Liver (tissue), 9 donors: Measurements from ENCODE around the gene RTN4. TPM values are rescaled to one million over a fixed set of nuclear protein-coding genes. Genes with fewer than 3 reads are reported as not detected.

Experiments used
- DNase-seq: peaks from one replicate; pipeline ENCODE4 v3.0.0-alpha.2; 2017; ENCODE audit warnings: low spot score
- H3K27ac ChIP-seq, 2 donors: one replicate each; pipeline ENCODE4 v1.7.0; 2013; ENCODE audit warnings: inconsistent platforms in 2 of 2, low read length in 2 of 2, control low read depth in 1 of 2, low read depth in 1 of 2, mild to moderate bottlenecking in 1 of 2
- H3K27me3 ChIP-seq, 4 donors: one replicate each; pipeline versions ENCODE4 v1.6.1 to v1.7.0; 2013; ENCODE audit warnings: low read length in 3 of 4, inconsistent platforms in 1 of 4, mild to moderate bottlenecking in 1 of 4, moderate library complexity in 1 of 4; ENCODE audit not compliant: control insufficient read depth in 4 of 4, insufficient read depth in 4 of 4
- H3K36me3 ChIP-seq, 4 donors: one replicate each; pipeline versions ENCODE4 v1.6.1 to v1.7.0; 2013; ENCODE audit warnings: low read length in 3 of 4, mild to moderate bottlenecking in 3 of 4, low read depth in 1 of 4, moderate library complexity in 1 of 4; ENCODE audit not compliant: control insufficient read depth in 4 of 4, insufficient read depth in 3 of 4
- H3K4me1 ChIP-seq, 4 donors: one replicate each; pipeline versions ENCODE4 v1.6.1 to v1.7.0; 2013; ENCODE audit warnings: low read length in 3 of 4, mild to moderate bottlenecking in 3 of 4, moderate library complexity in 1 of 4; ENCODE audit not compliant: control insufficient read depth in 4 of 4, insufficient read depth in 4 of 4
- H3K4me3 ChIP-seq, 3 donors: one replicate each; pipeline versions ENCODE4 v1.6.1 to v1.7.0; 2013; ENCODE audit warnings: low read length in 3 of 3, control low read depth in 1 of 3, low read depth in 1 of 3, mild to moderate bottlenecking in 1 of 3
- H3K9ac ChIP-seq, 2 donors: one replicate each; pipeline ENCODE4 v1.7.0; 2013; ENCODE audit warnings: low read length in 2 of 2, mild to moderate bottlenecking in 2 of 2, moderate library complexity in 2 of 2, control low read depth in 1 of 2, low read depth in 1 of 2
- H3K9me3 ChIP-seq, 4 donors: one replicate each; pipeline versions ENCODE4 v1.6.1 to v1.7.0; 2013; ENCODE audit warnings: low read length in 3 of 4; ENCODE audit not compliant: control insufficient read depth in 4 of 4
- CTCF ChIP-seq: fragments of 150-350 bp; IDR thresholded peaks from 2 replicates; pipeline ENCODE4 v1.5.1; 2017; ENCODE audit warnings: improper control_type of control experiment, low read depth, low read length; ENCODE audit not compliant: missing input control
- HNF4A ChIP-seq, 2 donors: conservative IDR thresholded peaks; 2 replicates each; pipeline ENCODE4 v1.6.1; 2016; ENCODE audit warnings: antibody characterized with exemption in 2 of 2, mild to moderate bottlenecking in 2 of 2
- HNF4G ChIP-seq: IDR thresholded peaks from 2 replicates; pipeline ENCODE4 v1.6.1; 2016; ENCODE audit warnings: antibody characterized with exemption
- MAX ChIP-seq: IDR thresholded peaks from 2 replicates; pipeline ENCODE4 v1.6.1; 2016; ENCODE audit warnings: antibody characterized with exemption
- RXRA ChIP-seq, 2 donors: IDR thresholded peaks; 2 replicates each; pipeline ENCODE4 v1.6.1; 2017 to 2018; ENCODE audit warnings: antibody characterized with exemption in 2 of 2, mild to moderate bottlenecking in 1 of 2
- SP1 ChIP-seq: IDR thresholded peaks from 2 replicates; pipeline ENCODE4 v1.6.1; 2018; ENCODE audit warnings: antibody characterized with exemption, mild to moderate bottlenecking
- ZBTB33 ChIP-seq: IDR thresholded peaks from 2 replicates; pipeline ENCODE4 v1.6.1; 2016; ENCODE audit warnings: antibody characterized with exemption
- WGBS: extraction: QIAGEN DNeasy Blood & Tissue Kit; methylation state at CpG from one replicate; pipeline ENCODE4 v1.1.7; 2013; 5-methylcytosine and 5-hydroxymethylcytosine counted together
- polyA plus RNA-seq, 2 donors: library from polyadenylated mRNA; stranded (reverse) in 1 of 2; unstranded in 1 of 2; fragments of 200-250 nt in 1 of 2; fragments of >200 nt in 1 of 2; fragmentation: Nextera tagmentation in 1 of 2; extraction: Ambion mirVana in 1 of 2; gene quantifications; one replicate each; pipeline versions ENCODE4 v1.2.1 to v1.2.3, GENCODE V29; 2013 to 2015
- total RNA-seq, 2 donors: library from RNA; depleted of rRNA; stranded (reverse); fragments of >200 nt; gene quantifications; one replicate each; pipeline ENCODE4 v1.2.3, GENCODE V29; 2014
- donor health status: healthy.
- donor health status: healthy.
- donor health status: healthy.
- donor health status: healthy.
- donor health status: healthy.

Gene RTN4
- total and polyA plus RNA-seq, 4 donors, result 73.5 to 348 (median 151) TPM

- no peaks in the 10 kb centered on the region for H3K27me3 ChIP-seq
- WGBS, result 5% methylated on average over 7 of the region's 7 CpGs
- DNase-seq, result no peak
- peak overlapping the region; percentile 78 to 98 for H3K9ac ChIP-seq
- H3K27ac ChIP-seq, result peak overlapping the region; percentile 87 to 90
- H3K9me3 ChIP-seq, result no peaks in the 10 kb centered on the region
- no peak for TF ChIP-seq HNF4G
- no peak for TF ChIP-seq CTCF
- TF ChIP-seq HNF4A (conservative IDR thresholded peaks at IDR 0.05), result peak in 1 of 2 donors; percentile 48
- TF ChIP-seq RXRA (IDR thresholded peaks at IDR 0.05), result no peak
- no peak for TF ChIP-seq ZBTB33
- TF ChIP-seq MAX, result no peak
- peaks cover 0 to 3% (median 0%) of the 10 kb centered on the region in 4 donors for H3K36me3 ChIP-seq
- peak overlapping the region; percentile 65 to 89 (median 85) for H3K4me3 ChIP-seq
- H3K4me1 ChIP-seq, result peaks cover 2 to 58% (median 43%) of the 10 kb centered on the region in 4 donors
Observed at GRCh38 chr2:55009277-55010060, 40.8 kb downstream of the RTN4 start.

GRCh38 chr2:55006306-55006705, 43.9 kb downstream of the RTN4 start:
- peak overlapping the region in 1 of 2 donors; percentile 27 for H3K9ac ChIP-seq
- 45% methylated on average over 3 of the region's 3 CpGs for WGBS
- no peaks in the 10 kb centered on the region for H3K9me3 ChIP-seq
- peaks cover 4 to 54% (median 34%) of the 10 kb centered on the region in 4 donors for H3K4me1 ChIP-seq
- no peak overlapping the region for H3K4me3 ChIP-seq
- no peaks in the 10 kb centered on the region for H3K27me3 ChIP-seq
- H3K36me3 ChIP-seq, result peaks cover 0 to 3% (median 0%) of the 10 kb centered on the region in 4 donors
- TF ChIP-seq SP1, result no peak
- no peak for DNase-seq
- H3K27ac ChIP-seq, result peak overlapping the region in 1 of 2 donors; percentile 11

GRCh38 chr2:55003706-55004639, 46.3 kb downstream of the RTN4 start:
- TF ChIP-seq CTCF (no peak), MAX (no peak)
- H3K9me3 ChIP-seq, result no peaks in the 10 kb centered on the region
- no peaks in the 10 kb centered on the region for H3K27me3 ChIP-seq
- no peak overlapping the region for H3K27ac ChIP-seq
- 84% methylated on average over 10 of the region's 10 CpGs for WGBS
- no peak overlapping the region for H3K4me3 ChIP-seq
- H3K4me1 ChIP-seq, result peaks cover 4 to 67% (median 35%) of the 10 kb centered on the region in 4 donors
- no peak overlapping the region for H3K9ac ChIP-seq
- H3K36me3 ChIP-seq, result peaks cover 0 to 3% (median 0%) of the 10 kb centered on the region in 4 donors
- DNase-seq, result no peak
